SU-DHL-6 (cell line): ENCODE measurements around the gene PTPN18.

Experiments
- EZH2phosphoT487 ChIP-seq: fragments of 200-600 bp; sonication (generic), shearing (Covaris generic); conservative IDR thresholded peaks from 2 replicates; pipeline ENCODE4 v1.6.1; 2018; ENCODE audit warnings: mild to moderate bottlenecking, antibody characterized with exemption, low read length, moderate library complexity, mixed read lengths
- TF ChIP-seq, protein P1 (sequence below): fragments of 200-600 bp; sonication (generic); IDR thresholded peaks from one replicate; pipeline ENCODE4 v1.5.1; 2017; ENCODE audit warnings: antibody characterized with exemption, mild to moderate bottlenecking, low read length, moderate library complexity; ENCODE audit not compliant: insufficient read depth, poor library complexity, severe bottlenecking

- TF ChIP-seq, protein P1, sequence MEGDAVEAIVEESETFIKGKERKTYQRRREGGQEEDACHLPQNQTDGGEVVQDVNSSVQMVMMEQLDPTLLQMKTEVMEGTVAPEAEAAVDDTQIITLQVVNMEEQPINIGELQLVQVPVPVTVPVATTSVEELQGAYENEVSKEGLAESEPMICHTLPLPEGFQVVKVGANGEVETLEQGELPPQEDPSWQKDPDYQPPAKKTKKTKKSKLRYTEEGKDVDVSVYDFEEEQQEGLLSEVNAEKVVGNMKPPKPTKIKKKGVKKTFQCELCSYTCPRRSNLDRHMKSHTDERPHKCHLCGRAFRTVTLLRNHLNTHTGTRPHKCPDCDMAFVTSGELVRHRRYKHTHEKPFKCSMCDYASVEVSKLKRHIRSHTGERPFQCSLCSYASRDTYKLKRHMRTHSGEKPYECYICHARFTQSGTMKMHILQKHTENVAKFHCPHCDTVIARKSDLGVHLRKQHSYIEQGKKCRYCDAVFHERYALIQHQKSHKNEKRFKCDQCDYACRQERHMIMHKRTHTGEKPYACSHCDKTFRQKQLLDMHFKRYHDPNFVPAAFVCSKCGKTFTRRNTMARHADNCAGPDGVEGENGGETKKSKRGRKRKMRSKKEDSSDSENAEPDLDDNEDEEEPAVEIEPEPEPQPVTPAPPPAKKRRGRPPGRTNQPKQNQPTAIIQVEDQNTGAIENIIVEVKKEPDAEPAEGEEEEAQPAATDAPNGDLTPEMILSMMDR = no peak
- no peak for TF ChIP-seq EZH2phosphoT487
Measured at GRCh38 chr2:130318906-130319305, 37.0 kb upstream of the PTPN18 start.
